ENCODE data around the gene DHPS.

The DHPS gene

DNA sequence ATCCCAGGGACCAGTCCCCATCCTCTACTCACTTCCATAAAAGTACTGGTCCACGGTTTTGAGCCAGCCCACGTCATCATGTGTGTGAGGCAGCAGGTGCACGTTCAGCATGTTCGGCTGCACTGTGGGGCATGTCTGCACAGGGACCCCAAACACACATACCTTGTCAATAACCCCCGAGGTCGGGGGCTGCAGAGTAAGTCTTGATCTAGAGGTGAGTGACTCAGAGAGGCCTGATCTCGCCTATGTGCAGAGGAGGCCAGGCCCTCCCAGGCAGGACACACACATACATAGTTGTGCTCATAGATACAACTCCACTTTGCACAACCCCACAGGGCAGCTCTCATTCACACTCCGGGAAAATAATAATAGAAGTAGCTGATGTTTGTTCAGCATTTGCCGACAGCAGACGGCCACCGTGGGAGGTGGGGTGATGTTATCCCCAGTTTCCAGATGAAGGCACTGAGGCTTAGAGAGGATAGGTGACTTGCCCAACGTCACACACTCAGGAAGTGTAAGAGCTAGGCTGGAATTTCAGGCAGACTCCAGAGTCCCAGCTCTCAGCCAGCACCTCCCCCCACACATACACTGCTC is 15.9 kb downstream of the DHPS start:
- Histone ChIP-seq H3K4me3 (ENCODE audit: low read length) (peak overlapping the region; percentile 65; the same call in 1 of the 2 replicates), H3K27ac (ENCODE audit: low read length) (no peak overlapping the region), H3K36me3 (ENCODE audit: control insufficient read depth, insufficient read depth, low read length) (peaks cover 9% of the 10 kb centered on the region; the same call in 1 of the 2 replicates), H3K27me3 (ENCODE audit: control insufficient read depth, insufficient read depth, low read length) (no peaks in the 10 kb centered on the region), H3K4me1 (ENCODE audit: control insufficient read depth, insufficient read depth, low read length) (peaks cover 4% of the 10 kb centered on the region), H3K9me3 (ENCODE audit: control insufficient read depth, insufficient read depth, low read length) (no peaks in the 10 kb centered on the region)
- DNase-seq (ENCODE audit: low read depth, low spot score), result no peak
- no CpG with 5 or more reads among the region's 12 CpGs for WGBS (ENCODE audit: insufficient coverage, insufficient read length)

DNA sequence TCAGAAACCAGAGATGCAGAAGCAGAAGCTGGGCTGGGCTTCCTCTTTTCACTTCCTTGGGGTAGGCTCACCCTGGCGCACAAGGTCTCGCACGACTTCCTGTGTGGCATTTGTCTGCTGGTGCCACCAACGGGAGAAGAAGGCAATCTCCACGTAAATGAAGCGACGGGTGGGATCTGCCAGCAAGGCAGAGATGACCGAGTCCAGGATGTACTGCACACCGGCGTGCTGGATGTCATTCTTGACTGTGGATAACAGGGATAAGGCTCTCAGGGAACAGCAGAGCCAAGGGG is 16.5 kb downstream of the DHPS start:
- no CpG with 5 or more reads among the region's 10 CpGs for WGBS (ENCODE audit: insufficient coverage, insufficient read length)
- no peaks in the 10 kb centered on the region for H3K27me3 ChIP-seq (ENCODE audit: control insufficient read depth, insufficient read depth, low read length)
- no peaks in the 10 kb centered on the region for H3K9me3 ChIP-seq (ENCODE audit: control insufficient read depth, insufficient read depth, low read length)
- no peak for DNase-seq (ENCODE audit: low read depth, low spot score)
- no peak overlapping the region for H3K27ac ChIP-seq (ENCODE audit: low read length)
- H3K36me3 ChIP-seq (ENCODE audit: control insufficient read depth, insufficient read depth, low read length), result peaks cover 9% of the 10 kb centered on the region; the same call in 1 of the 2 replicates
- peaks cover 3% of the 10 kb centered on the region; the same call in 1 of the 2 replicates for H3K4me1 ChIP-seq (ENCODE audit: control insufficient read depth, insufficient read depth, low read length)
- no peak overlapping the region for H3K4me3 ChIP-seq (ENCODE audit: low read length)

DNA sequence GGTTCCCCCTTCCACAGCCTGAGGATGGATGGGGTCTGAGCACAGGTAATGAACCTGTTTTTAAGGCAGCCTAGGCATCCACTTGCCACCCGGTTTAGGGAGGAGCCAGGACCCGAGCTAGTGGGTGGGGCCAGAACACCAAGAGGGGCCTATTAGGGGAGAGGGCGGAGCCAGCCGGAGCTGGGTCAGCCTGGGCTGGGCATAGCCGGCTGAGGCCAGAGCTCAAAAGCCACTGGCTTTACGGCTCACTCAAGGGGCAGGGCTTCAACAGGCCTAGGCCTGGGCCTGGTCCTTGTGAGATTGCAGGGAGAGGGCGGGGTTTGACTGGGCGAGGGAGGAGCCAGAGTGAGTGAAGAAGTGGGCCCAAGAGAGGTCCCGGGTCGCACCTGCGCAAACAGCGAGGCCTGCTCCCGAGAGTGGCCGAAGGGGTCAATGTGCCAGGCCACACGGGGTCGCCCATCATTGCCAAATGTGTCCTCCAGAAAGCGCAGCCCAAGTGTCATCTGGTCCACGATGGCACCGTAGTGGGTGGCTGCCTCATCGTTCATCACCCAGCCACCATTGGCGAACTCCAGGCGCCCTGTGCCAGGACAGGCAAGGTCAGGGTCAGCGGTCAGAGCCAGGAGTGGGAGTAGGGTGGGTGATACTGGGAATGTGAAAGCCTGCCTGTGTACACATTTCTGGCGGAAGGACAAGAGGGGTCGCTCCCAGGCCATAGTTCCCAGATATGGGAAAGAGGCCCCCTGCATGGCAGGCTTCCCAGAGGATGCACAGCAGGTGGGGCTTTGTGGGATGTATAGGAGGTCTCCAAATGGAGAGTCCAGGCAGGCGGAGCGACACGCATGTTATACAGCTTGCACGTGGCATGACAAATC is 17.0 kb downstream of the DHPS start:
- Histone ChIP-seq H3K4me3 (ENCODE audit: low read length) (no peak overlapping the region), H3K27ac (ENCODE audit: low read length) (no peak overlapping the region), H3K9me3 (ENCODE audit: control insufficient read depth, insufficient read depth, low read length) (no peaks in the 10 kb centered on the region), H3K27me3 (ENCODE audit: control insufficient read depth, insufficient read depth, low read length) (no peaks in the 10 kb centered on the region), H3K4me1 (ENCODE audit: control insufficient read depth, insufficient read depth, low read length) (peaks cover 3% of the 10 kb centered on the region; the same call in 1 of the 2 replicates), H3K36me3 (ENCODE audit: control insufficient read depth, insufficient read depth, low read length) (peaks cover 9% of the 10 kb centered on the region; the same call in 1 of the 2 replicates)
- no CpG with 5 or more reads among the region's 29 CpGs for WGBS (ENCODE audit: insufficient coverage, insufficient read length)
- peak; percentile 90 for DNase-seq (ENCODE audit: low read depth, low spot score)

DNA sequence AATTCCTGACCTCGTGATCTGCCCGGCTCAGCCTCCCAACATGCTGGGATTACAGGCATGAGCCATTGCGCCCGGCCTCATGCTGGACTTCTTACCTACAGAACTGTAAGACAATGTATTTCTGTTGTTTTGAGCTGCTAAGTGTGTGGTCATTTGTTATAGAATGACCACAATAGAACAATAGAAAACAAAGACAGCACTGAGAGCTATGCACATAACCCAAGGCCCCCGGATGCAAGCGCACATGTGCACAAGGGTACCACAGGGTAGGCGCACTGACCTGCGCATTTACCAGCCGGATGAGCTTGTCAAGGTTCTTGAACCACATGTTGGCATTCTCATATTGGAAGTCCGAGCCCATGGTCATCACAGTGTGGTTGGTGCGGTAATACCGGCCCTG is 20.7 kb downstream of the DHPS start:
- Histone ChIP-seq H3K4me3 (ENCODE audit: low read length) (no peak overlapping the region), H3K9me3 (ENCODE audit: control insufficient read depth, insufficient read depth, low read length) (no peaks in the 10 kb centered on the region), H3K27me3 (ENCODE audit: control insufficient read depth, insufficient read depth, low read length) (no peaks in the 10 kb centered on the region), H3K4me1 (ENCODE audit: control insufficient read depth, insufficient read depth, low read length) (peaks cover 3% of the 10 kb centered on the region; the same call in 1 of the 2 replicates), H3K27ac (ENCODE audit: low read length) (no peak overlapping the region), H3K36me3 (ENCODE audit: control insufficient read depth, insufficient read depth, low read length) (peaks cover 9% of the 10 kb centered on the region; the same call in 1 of the 2 replicates)
- WGBS (ENCODE audit: insufficient coverage, insufficient read length), result no CpG with 5 or more reads among the region's 12 CpGs
- no peak for DNase-seq (ENCODE audit: low read depth, low spot score)

- H3K36me3 ChIP-seq (ENCODE audit: control insufficient read depth, insufficient read depth, low read length), result peaks cover 8% of the 10 kb centered on the region; the same call in 1 of the 2 replicates
- no CpG with 5 or more reads among the region's 22 CpGs for WGBS (ENCODE audit: insufficient coverage, insufficient read length)
Measured at GRCh38 chr19:12657966-12658365, 23.7 kb downstream of the DHPS start.

GRCh38 chr19:12656899-12657571 is 24.6 kb downstream of the DHPS start:
- Histone ChIP-seq H3K36me3 (ENCODE audit: control insufficient read depth, insufficient read depth, low read length) (peaks cover 8% of the 10 kb centered on the region; the same call in 1 of the 2 replicates), H3K27me3 (ENCODE audit: control insufficient read depth, insufficient read depth, low read length) (no peaks in the 10 kb centered on the region), H3K4me3 (ENCODE audit: low read length) (no peak overlapping the region), H3K9me3 (ENCODE audit: control insufficient read depth, insufficient read depth, low read length) (no peaks in the 10 kb centered on the region), H3K4me1 (ENCODE audit: control insufficient read depth, insufficient read depth, low read length) (no peaks in the 10 kb centered on the region), H3K27ac (ENCODE audit: low read length) (no peak overlapping the region)
- WGBS (ENCODE audit: insufficient coverage, insufficient read length), result no CpG with 5 or more reads among the region's 50 CpGs
- DNase-seq (ENCODE audit: low read depth, low spot score), result no peak

More at GRCh38 chr19:12657966-12658365, 23.7 kb downstream of the DHPS start:
- no peak for DNase-seq (ENCODE audit: low read depth, low spot score)
- Histone ChIP-seq H3K27me3 (ENCODE audit: control insufficient read depth, insufficient read depth, low read length) (no peaks in the 10 kb centered on the region), H3K9me3 (ENCODE audit: control insufficient read depth, insufficient read depth, low read length) (no peaks in the 10 kb centered on the region), H3K27ac (ENCODE audit: low read length) (no peak overlapping the region), H3K4me3 (ENCODE audit: low read length) (no peak overlapping the region), H3K4me1 (ENCODE audit: control insufficient read depth, insufficient read depth, low read length) (no peaks in the 10 kb centered on the region)

- peaks cover 2% of the 10 kb centered on the region; the same call in 1 of the 2 replicates for H3K36me3 ChIP-seq (ENCODE audit: control insufficient read depth, insufficient read depth, low read length)
- no peaks in the 10 kb centered on the region for H3K4me1 ChIP-seq (ENCODE audit: control insufficient read depth, insufficient read depth, low read length)
- WGBS (ENCODE audit: insufficient coverage, insufficient read length), result no CpG with 5 or more reads among the region's 8 CpGs
- no peak for DNase-seq (ENCODE audit: low read depth, low spot score)
- no peak overlapping the region for H3K27ac ChIP-seq (ENCODE audit: low read length)
- no peaks in the 10 kb centered on the region for H3K9me3 ChIP-seq (ENCODE audit: control insufficient read depth, insufficient read depth, low read length)
- H3K4me3 ChIP-seq (ENCODE audit: low read length), result no peak overlapping the region
- no peaks in the 10 kb centered on the region for H3K27me3 ChIP-seq (ENCODE audit: control insufficient read depth, insufficient read depth, low read length)
Measured at GRCh38 chr19:12655546-12655945, 26.1 kb downstream of the DHPS start.

DNA sequence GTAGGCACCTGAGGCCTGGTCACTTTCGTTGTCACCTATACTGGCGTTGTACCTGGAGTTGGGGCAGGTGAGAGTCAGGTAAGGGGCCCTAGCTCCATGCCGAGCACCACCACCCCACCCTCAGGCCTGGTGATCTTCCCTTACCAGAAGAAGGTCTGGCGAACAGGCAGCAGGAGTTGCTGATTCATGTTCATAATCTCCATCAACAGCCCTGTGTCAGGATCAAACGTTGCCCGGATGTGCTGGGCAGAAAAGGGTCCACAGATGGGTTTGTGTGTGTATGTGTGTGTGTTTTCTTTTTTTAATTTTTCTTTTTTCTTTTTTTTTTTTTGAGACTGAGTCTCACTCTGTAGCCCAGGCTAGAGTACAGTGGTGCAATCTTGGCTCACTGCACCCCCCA is 29.5 kb downstream of the DHPS start:
- DNase-seq (ENCODE audit: low read depth, low spot score), result no peak
- no peaks in the 10 kb centered on the region for H3K27me3 ChIP-seq (ENCODE audit: control insufficient read depth, insufficient read depth, low read length)
- H3K9me3 ChIP-seq (ENCODE audit: control insufficient read depth, insufficient read depth, low read length), result no peaks in the 10 kb centered on the region
- no peaks in the 10 kb centered on the region for H3K4me1 ChIP-seq (ENCODE audit: control insufficient read depth, insufficient read depth, low read length)
- WGBS (ENCODE audit: insufficient coverage, insufficient read length), result no CpG with 5 or more reads among the region's 6 CpGs
- H3K4me3 ChIP-seq (ENCODE audit: low read length), result no peak overlapping the region
- peaks cover 2% of the 10 kb centered on the region; the same call in 1 of the 2 replicates for H3K36me3 ChIP-seq (ENCODE audit: control insufficient read depth, insufficient read depth, low read length)
- no peak overlapping the region for H3K27ac ChIP-seq (ENCODE audit: low read length)

DNA sequence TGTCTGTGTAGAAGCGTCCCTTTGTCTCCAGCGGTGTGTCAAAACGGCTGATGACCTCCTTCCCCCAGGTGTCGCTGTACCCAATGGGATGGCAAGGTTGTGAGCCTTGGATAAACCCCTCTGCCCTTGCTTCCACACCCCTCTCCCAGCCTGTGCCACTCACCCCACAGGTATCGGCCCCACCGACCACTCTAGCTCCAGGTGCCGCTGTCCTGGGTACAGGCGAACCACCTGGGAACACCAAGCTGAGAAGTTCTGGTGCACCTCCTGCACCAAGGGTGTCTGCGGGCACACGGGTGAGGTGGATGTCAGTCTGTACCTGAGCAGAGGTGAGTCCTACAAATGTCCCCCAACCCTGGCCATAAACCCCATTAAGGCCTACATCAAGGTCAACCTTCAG is 31.7 kb downstream of the DHPS start:
- Histone ChIP-seq H3K4me3 (ENCODE audit: low read length) (no peak overlapping the region), H3K9me3 (ENCODE audit: control insufficient read depth, insufficient read depth, low read length) (no peaks in the 10 kb centered on the region), H3K4me1 (ENCODE audit: control insufficient read depth, insufficient read depth, low read length) (no peaks in the 10 kb centered on the region), H3K27me3 (ENCODE audit: control insufficient read depth, insufficient read depth, low read length) (no peaks in the 10 kb centered on the region), H3K36me3 (ENCODE audit: control insufficient read depth, insufficient read depth, low read length) (no peaks in the 10 kb centered on the region), H3K27ac (ENCODE audit: low read length) (no peak overlapping the region)
- no peak for DNase-seq (ENCODE audit: low read depth, low spot score)
- no CpG with 5 or more reads among the region's 10 CpGs for WGBS (ENCODE audit: insufficient coverage, insufficient read length)

DNA sequence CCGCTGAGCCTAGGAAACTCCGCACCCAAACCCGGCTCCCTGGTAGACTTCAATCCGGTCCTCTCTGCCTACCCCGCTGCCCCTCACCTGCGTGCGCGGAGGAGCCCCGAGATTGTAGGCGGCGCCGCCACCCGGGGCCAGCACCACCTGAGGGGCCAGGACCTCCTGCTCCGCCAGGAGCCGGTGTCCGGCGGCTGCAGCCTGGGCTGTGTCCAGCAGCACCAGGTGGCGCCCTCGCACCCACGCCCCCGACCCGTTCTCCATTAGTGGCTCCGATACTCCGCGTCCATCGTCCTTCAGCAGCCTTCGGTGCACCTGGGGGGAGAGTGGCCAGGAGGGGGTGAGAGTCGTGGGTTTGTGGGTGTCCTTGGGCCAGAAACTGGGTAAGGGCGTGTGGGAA is 33.6 kb downstream of the DHPS start:
- no peaks in the 10 kb centered on the region for H3K27me3 ChIP-seq (ENCODE audit: control insufficient read depth, insufficient read depth, low read length)
- no peaks in the 10 kb centered on the region for H3K36me3 ChIP-seq (ENCODE audit: control insufficient read depth, insufficient read depth, low read length)
- no peaks in the 10 kb centered on the region for H3K4me1 ChIP-seq (ENCODE audit: control insufficient read depth, insufficient read depth, low read length)
- no peaks in the 10 kb centered on the region for H3K9me3 ChIP-seq (ENCODE audit: control insufficient read depth, insufficient read depth, low read length)
- 100% methylated on average over 1 of the region's 29 CpGs for WGBS (ENCODE audit: insufficient coverage, insufficient read length)
- H3K4me3 ChIP-seq (ENCODE audit: low read length), result no peak overlapping the region
- H3K27ac ChIP-seq (ENCODE audit: low read length), result no peak overlapping the region
- no peak for DNase-seq (ENCODE audit: low read depth, low spot score)

Measured in iPS DF 6.9 (cell line).